Lung (tissue), 12 donors: Measurements from ENCODE around the gene PSPH. TPM values are rescaled to one million over a fixed set of nuclear protein-coding genes. Genes with fewer than 3 reads are reported as not detected.
A peak's percentile ranks its signal among the peaks of the same experiment; 100 is the strongest.
"Not testable (repeated sequence)": the region's sequence is repeated elsewhere in the genome, so short reads cannot be mapped to it uniquely, and the experiment has no call there.

Source experiments
- ATAC-seq: fragments of 200-7000 bp; cut with Tn5 transposase; one replicate; pipeline ENCODE4 v1.9.1; 2020; ENCODE audit warnings: moderate number of reproducible peaks; ENCODE audit not compliant: insufficient read depth, low FRiP score
- DNase-seq, 3 donors: peaks; one replicate each; pipeline ENCODE4 v3.0.0-alpha.2; 2013 to 2017
- H3K27ac ChIP-seq, 2 donors: one replicate each; pipeline ENCODE4 v1.5.1; 2013; ENCODE audit warnings: mild to moderate bottlenecking in 2 of 2, moderate library complexity in 2 of 2, control low read depth in 1 of 2, inconsistent platforms in 1 of 2, low read depth in 1 of 2, low read length in 1 of 2
- H3K27me3 ChIP-seq, 3 donors: one replicate each; pipeline ENCODE4 v1.5.1; 2013; ENCODE audit warnings: low read length in 2 of 3; ENCODE audit not compliant: control insufficient read depth in 3 of 3, insufficient read depth in 3 of 3
- H3K36me3 ChIP-seq, 4 donors: one replicate each; pipeline ENCODE4 v1.5.1; 2013; ENCODE audit warnings: low read length in 4 of 4, mild to moderate bottlenecking in 1 of 4, moderate library complexity in 1 of 4; ENCODE audit not compliant: control insufficient read depth in 4 of 4, insufficient read depth in 4 of 4
- H3K4me1 ChIP-seq, 5 donors: one replicate each; pipeline ENCODE4 v1.5.1; 2013; ENCODE audit warnings: low read length in 5 of 5, mild to moderate bottlenecking in 2 of 5, moderate library complexity in 1 of 5; ENCODE audit not compliant: control insufficient read depth in 5 of 5, insufficient read depth in 5 of 5
- H3K4me3 ChIP-seq: one replicate; pipeline ENCODE4 v1.5.1; 2013; ENCODE audit warnings: mild to moderate bottlenecking, control low read depth, moderate library complexity
- H3K9ac ChIP-seq, 2 donors: one replicate each; pipeline ENCODE4 v1.5.1; 2013; ENCODE audit warnings: low read length in 2 of 2, control low read depth in 1 of 2; ENCODE audit not compliant: insufficient read depth in 1 of 2
- H3K9me3 ChIP-seq, 4 donors: one replicate each; pipeline ENCODE4 v1.5.1; 2013; ENCODE audit warnings: low read length in 3 of 4, mild to moderate bottlenecking in 1 of 4, moderate library complexity in 1 of 4; ENCODE audit not compliant: control insufficient read depth in 4 of 4, insufficient read depth in 3 of 4
- CTCF ChIP-seq: IDR thresholded peaks from 2 replicates; pipeline ENCODE4 v1.5.1; 2012; ENCODE audit warnings: mild to moderate bottlenecking; ENCODE audit errors: control extremely low read depth, extremely low read depth
- WGBS, 2 donors: extraction: QIAGEN DNeasy Blood & Tissue Kit; methylation state at CpG; one replicate each; pipeline ENCODE4 v1.1.7; 2013; 5-methylcytosine and 5-hydroxymethylcytosine counted together
- polyA plus RNA-seq, 2 donors: library from polyadenylated mRNA; stranded (reverse); fragments of 200-250 nt; gene quantifications; one replicate each; pipeline ENCODE4 v1.2.1, GENCODE V29; 2013
- total RNA-seq, 2 donors: library from RNA; depleted of rRNA in 1 of 2; stranded (reverse); fragments of >200 nt in 1 of 2; gene quantifications; one replicate each; pipeline ENCODE4 v1.2.1, GENCODE V29; 2014 to 2021
- donor health status: control.
- donor health status: control.
- donor health status: Bipolar disorder and iron deficiency.
- donor health status: healthy.
- donor health status: DM: yes; HTN: yes; CAD: no.

Gene PSPH
- total and polyA plus RNA-seq, 4 donors, result 5.9 to 18.5 (median 12.3) TPM

GRCh38 chr7:56097700-56098099, 46.5 kb upstream of the PSPH start:
- no peak for ATAC-seq
- Histone ChIP-seq H3K36me3 (peaks cover 11 to 30% (median 22%) of the 10 kb centered on the region in 4 donors), H3K27me3 (no peaks in the 10 kb centered on the region), H3K9me3 (no peaks in the 10 kb centered on the region), H3K4me3 (no peak overlapping the region), H3K27ac (no peak overlapping the region), H3K9ac (no peak overlapping the region), H3K4me1 (peaks cover 0 to 5% (median 1%) of the 10 kb centered on the region in 5 donors)
- TF ChIP-seq CTCF, result no peak
- no peak for DNase-seq
- WGBS, 2 donors, result 71 to 83% methylated on average over 5 of the region's 5 CpGs

GRCh38 chr7:56092789-56093531, 41.7 kb upstream of the PSPH start, which contains the start of gene PHKG1:
Gene PHKG1, minus strand, starts transcription at chr7:56092952. Its CDS starts 4,011 bp downstream, at chr7:56088941.
- peak within 1 kb of the TSS; percentile 40 to 45 for H3K27ac ChIP-seq
- peak; percentile 74 for ATAC-seq
- H3K9me3 ChIP-seq, result no peaks in the 10 kb centered on the region
- no peak within 1 kb of the TSS for H3K4me3 ChIP-seq
- peak; percentile 93 to 97 (median 94) for DNase-seq
- WGBS, 2 donors, result 44 to 70% methylated on average over 19 of the region's 19 CpGs
- peaks cover 0 to 4% (median 2%) of the 10 kb centered on the region in 4 donors for H3K36me3 ChIP-seq
- no peak within 1 kb of the TSS for H3K9ac ChIP-seq
- H3K4me1 ChIP-seq, result peaks cover 5 to 18% (median 8%) of the 10 kb centered on the region in 5 donors
- no peak for TF ChIP-seq CTCF
- H3K27me3 ChIP-seq, result no peaks in the 10 kb centered on the region

GRCh38 chr7:56092388-56092787, 41.1 kb upstream of the PSPH start:
- DNase-seq, H3K36me3 ChIP-seq, ATAC-seq, H3K27me3 ChIP-seq, H3K9me3 ChIP-seq, H3K9ac ChIP-seq, H3K4me3 ChIP-seq: not testable (repeated sequence)
- peak overlapping the region in 1 of 2 donors; percentile 45 for H3K27ac ChIP-seq
- peaks cover 5 to 18% (median 8%) of the 10 kb centered on the region in 5 donors for H3K4me1 ChIP-seq
- WGBS, 2 donors, result 57 to 75% methylated on average over 6 of the region's 6 CpGs

GRCh38 chr7:56091591-56091990, 40.3 kb upstream of the PSPH start:
- DNase-seq, result peak in 1 of 3 donors; percentile 15
- H3K27me3 ChIP-seq, result no peaks in the 10 kb centered on the region
- peaks cover 3 to 7% (median 4%) of the 10 kb centered on the region in 4 donors for H3K36me3 ChIP-seq
- H3K9me3 ChIP-seq, result no peaks in the 10 kb centered on the region
- no peak overlapping the region for H3K4me3 ChIP-seq
- H3K27ac ChIP-seq, result peak overlapping the region in 1 of 2 donors; percentile 37
- WGBS, 2 donors, result 84 to 95% methylated on average over 3 of the region's 3 CpGs
- ATAC-seq, result no peak
- no peak overlapping the region for H3K9ac ChIP-seq
- TF ChIP-seq CTCF, result no peak
- H3K4me1 ChIP-seq, result peaks cover 5 to 18% (median 8%) of the 10 kb centered on the region in 5 donors
